PC-9 (cell line): Measurements from ENCODE around the gene LAMA3. TPM values are rescaled to one million over a fixed set of nuclear protein-coding genes. Genes with fewer than 3 reads are reported as not detected.

Experiments
- BruUV-seq: library from RNA; stranded (reverse); fragments of 400-500 nt; replicated peaks from 2 replicates; lab custom pipeline; 2021; lab: Mats Ljungman, UMichigan
- CTCF ChIA-PET: fragments of 300-600 bp; sonication (Branson Sonifier 250); formaldehyde crosslinking; loops from one replicate; lab custom pipeline; 2022; ENCODE audit warnings: antibody characterized with exemption; lab: Charles Lee
- POLR2A ChIA-PET: fragments of 300-600 bp; sonication (Branson Sonifier 250); formaldehyde crosslinking; loops from one replicate; lab custom pipeline; 2022; ENCODE audit warnings: antibody characterized with exemption; ENCODE audit not compliant: unreplicated experiment; lab: Charles Lee
- DNase-seq, 2 experiments: peaks; one replicate each; pipeline versions ENCODE4 v3.0.0 to v3.0.0-alpha.2; 2015 to 2022; ENCODE audit warnings: mixed read lengths in 1 of 2
- H2AFZ ChIP-seq: fragments of 200-600 bp; sonication (generic); 2 replicates; pipeline ENCODE4 v1.8.1; 2017; ENCODE audit warnings: antibody characterized with exemption
- H3F3A ChIP-seq: fragments of 200-600 bp; sonication (generic); 2 replicates; pipeline ENCODE4 v1.8.1; 2017; ENCODE audit warnings: antibody characterized with exemption, mild to moderate bottlenecking, low read depth; ENCODE audit not compliant: insufficient read depth
- H3K27ac ChIP-seq: fragments of 200-600 bp; sonication (generic); 2 replicates; pipeline ENCODE4 v1.6.1; 2016; ENCODE audit warnings: mixed run types
- H3K27me3 ChIP-seq: fragments of 200-600 bp; sonication (generic); 2 replicates; pipeline ENCODE4 v1.6.1; 2016; ENCODE audit warnings: low read depth, mixed run types; ENCODE audit not compliant: insufficient read depth
- H3K36me3 ChIP-seq: fragments of 200-600 bp; sonication (generic); 2 replicates; pipeline ENCODE4 v1.6.1; 2016; ENCODE audit warnings: low read depth, mixed run types
- H3K4me1 ChIP-seq: fragments of 200-600 bp; sonication (generic); replicated peaks from 2 replicates; pipeline ENCODE4 v1.6.1; 2016; ENCODE audit warnings: mixed run types; ENCODE audit not compliant: insufficient read depth
- H3K4me2 ChIP-seq: fragments of 200-600 bp; sonication (generic); 2 replicates; pipeline ENCODE4 v1.6.1; 2017; ENCODE audit warnings: mixed run types
- H3K4me3 ChIP-seq: fragments of 200-600 bp; sonication (generic); 2 replicates; pipeline ENCODE4 v1.6.1; 2016; ENCODE audit warnings: mixed run types
- H3K79me2 ChIP-seq: fragments of 200-600 bp; sonication (generic); 2 replicates; pipeline ENCODE4 v1.6.1; 2017; ENCODE audit warnings: low read depth, mixed run types
- H3K9me2 ChIP-seq: fragments of 200-600 bp; sonication (generic); 2 replicates; pipeline ENCODE4 v1.8.1; 2017; ENCODE audit warnings: mild to moderate bottlenecking; ENCODE audit not compliant: insufficient read depth
- H3K9me3 ChIP-seq: fragments of 200-600 bp; sonication (generic); 2 replicates; pipeline ENCODE4 v1.8.1; 2016; ENCODE audit warnings: low read depth; ENCODE audit not compliant: insufficient read depth
- H4K20me1 ChIP-seq: fragments of 200-600 bp; sonication (generic); 2 replicates; pipeline ENCODE4 v1.8.1; 2017; ENCODE audit not compliant: insufficient read depth
- CTCF ChIP-seq: fragments of 200-600 bp; sonication (generic); conservative IDR thresholded peaks from 2 replicates; pipeline ENCODE4 v1.6.1; 2017; ENCODE audit warnings: mixed run types, antibody characterized with exemption, mild to moderate bottlenecking, moderate library complexity
- EZH2 ChIP-seq: fragments of 200-600 bp; sonication (generic); IDR thresholded peaks from 2 replicates; pipeline ENCODE4 v1.8.0; 2017; ENCODE audit warnings: antibody characterized with exemption, low read depth
- intact Hi-C: fragments of 100-400 bp; cut with micrococcal nuclease; formaldehyde crosslinking; loops from one replicate; pipeline ENCODE4 v1.10.0; 2022; ENCODE audit not compliant: unreplicated experiment
- total RNA-seq: library from RNA; stranded (reverse); gene quantifications from 2 replicates; pipeline ENCODE4 v1.2.3, GENCODE V29; 2021

LAMA3 gene
- total RNA-seq, 1 experiment from 2014 or later, result 44.4 TPM

GRCh38 chr18:23855721-23856120 is 166.5 kb downstream of the LAMA3 start:
- H3K79me2 ChIP-seq, result no peaks in the 10 kb centered on the region
- H2AFZ ChIP-seq, result no peak overlapping the region
- H3K27ac ChIP-seq, result no peak overlapping the region
- DNase-seq, result no peak
- H4K20me1 ChIP-seq, result no peaks in the 10 kb centered on the region
- ChIA-PET CTCF (no interaction called here), POLR2A (no interaction called here)
- no peak overlapping the region for H3K4me3 ChIP-seq
- peaks cover 17% of the 10 kb centered on the region for H3K4me1 ChIP-seq
- no peaks in the 10 kb centered on the region for H3K36me3 ChIP-seq
- TF ChIP-seq CTCF (no peak), EZH2 (no peak)
- no peak overlapping the region for H3K4me2 ChIP-seq
- no peaks in the 10 kb centered on the region for H3K9me2 ChIP-seq
- BruUV-seq, result no TSS peak
- H3K27me3 ChIP-seq, result no peaks in the 10 kb centered on the region
- H3F3A ChIP-seq, result peaks cover 10% of the 10 kb centered on the region; the same call in 1 of the 2 replicates
- H3K9me3 ChIP-seq, result no peaks in the 10 kb centered on the region
- intact Hi-C loops, result no loop called here

- peaks cover 22% of the 10 kb centered on the region for H3K4me1 ChIP-seq
- no peak overlapping the region for H2AFZ ChIP-seq
- peak overlapping the region; percentile 34; the same call in 1 of the 2 replicates for H3K27ac ChIP-seq
- H3K27me3 ChIP-seq, result no peaks in the 10 kb centered on the region
- H3K36me3 ChIP-seq, result no peaks in the 10 kb centered on the region
- intact Hi-C loops, result no loop called here
- no peaks in the 10 kb centered on the region for H3K9me2 ChIP-seq
- H3F3A ChIP-seq, result peaks cover 12% of the 10 kb centered on the region
- ChIA-PET CTCF (no interaction called here), POLR2A (interaction anchor here (0.5 to 0.7 kb wide), 3 partner anchors 14 to 147 kb away, joined by 3 to 5 read pairs (median 4); no protein-coding TSS in a partner anchor)
- BruUV-seq, result no TSS peak
- H4K20me1 ChIP-seq, result no peaks in the 10 kb centered on the region
- peak; percentile 44 to 62 for DNase-seq
- H3K9me3 ChIP-seq, result no peaks in the 10 kb centered on the region
- peak overlapping the region; percentile 40 for H3K4me2 ChIP-seq
- no peaks in the 10 kb centered on the region for H3K79me2 ChIP-seq
- no peak for TF ChIP-seq EZH2
- H3K4me3 ChIP-seq, result no peak overlapping the region
Measured at GRCh38 chr18:23856466-23857163, 167.4 kb downstream of the LAMA3 start.

- Histone ChIP-seq H3K27me3 (no peaks in the 10 kb centered on the region), H3K4me2 (peak overlapping the region; percentile 40), H3K9me2 (no peaks in the 10 kb centered on the region), H3K4me1 (peaks cover 28% of the 10 kb centered on the region), H3K4me3 (no peak overlapping the region), H4K20me1 (no peaks in the 10 kb centered on the region), H3K27ac (no peak overlapping the region), H3K79me2 (no peaks in the 10 kb centered on the region), H3F3A (peaks cover 17% of the 10 kb centered on the region), H3K9me3 (no peaks in the 10 kb centered on the region), H3K36me3 (no peaks in the 10 kb centered on the region), H2AFZ (no peak overlapping the region)
- TF ChIP-seq CTCF, result no peak
- TF ChIP-seq EZH2, result no peak
- DNase-seq, result no peak
- ChIA-PET CTCF (no interaction called here), POLR2A (interaction anchor here (0.5 to 0.7 kb wide), 3 partner anchors 14 to 147 kb away, joined by 3 to 5 read pairs (median 4); no protein-coding TSS in a partner anchor)
- intact Hi-C loops, result no loop called here
- BruUV-seq, result no TSS peak
Measured at GRCh38 chr18:23857164-23857552, 167.9 kb downstream of the LAMA3 start.
